GM23338 (cell line): Measurements from ENCODE around the gene SEC22A. TPM values are rescaled to one million over a fixed set of nuclear protein-coding genes. Genes with fewer than 3 reads are reported as not detected.

Experiments used
- ATAC-seq: fragments of 200-7000 bp; cut with Tn5 transposase; 3 replicates; pipeline ENCODE4 v1.9.1; 2020
- DNase-seq: peaks from one replicate; pipeline ENCODE4 v3.0.0-alpha.2; 2015; ENCODE audit warnings: low spot score
- H2AFZ ChIP-seq: fragments of 200-600 bp; sonication (generic); 2 replicates; pipeline ENCODE4 v1.8.0; 2016; ENCODE audit warnings: antibody characterized with exemption, mild to moderate bottlenecking, moderate library complexity
- H3F3A ChIP-seq: fragments of 200-600 bp; sonication (generic); replicated peaks from 2 replicates; pipeline ENCODE4 v1.8.0; 2017; ENCODE audit warnings: antibody characterized with exemption, mixed run types, low read depth
- H3K27ac ChIP-seq: fragments of 200-600 bp; sonication (generic); 2 replicates; pipeline ENCODE4 v1.6.1; 2016; ENCODE audit warnings: low read depth
- H3K27me3 ChIP-seq: fragments of 200-600 bp; sonication (generic); 2 replicates; pipeline ENCODE4 v1.8.0; 2016; ENCODE audit warnings: mild to moderate bottlenecking, mixed run types, moderate library complexity; ENCODE audit not compliant: insufficient read depth
- H3K36me3 ChIP-seq: fragments of 200-600 bp; sonication (generic); 2 replicates; pipeline ENCODE4 v1.8.0; 2016; ENCODE audit warnings: mild to moderate bottlenecking; ENCODE audit not compliant: insufficient read depth
- H3K4me1 ChIP-seq: fragments of 200-600 bp; sonication (generic); 2 replicates; pipeline ENCODE4 v1.8.0; 2016; ENCODE audit warnings: mild to moderate bottlenecking, moderate library complexity; ENCODE audit not compliant: insufficient read depth
- H3K4me2 ChIP-seq: fragments of 200-600 bp; sonication (generic); 2 replicates; pipeline ENCODE4 v1.7.1; 2017; ENCODE audit warnings: mixed run types
- H3K4me3 ChIP-seq: fragments of 200-600 bp; sonication (generic); 2 replicates; pipeline ENCODE4 v1.6.1; 2016; ENCODE audit warnings: mixed run types
- H3K79me2 ChIP-seq: fragments of 200-600 bp; sonication (generic); replicated peaks from 2 replicates; pipeline ENCODE4 v1.8.0; 2017; ENCODE audit warnings: mild to moderate bottlenecking; ENCODE audit not compliant: insufficient read depth
- H3K9me2 ChIP-seq: fragments of 200-600 bp; sonication (generic); 2 replicates; pipeline ENCODE4 v1.8.0; 2017; ENCODE audit not compliant: insufficient read depth
- H4K20me1 ChIP-seq: fragments of 200-600 bp; sonication (generic); replicated peaks from 2 replicates; pipeline ENCODE4 v1.8.0; 2017; ENCODE audit warnings: mild to moderate bottlenecking; ENCODE audit not compliant: insufficient read depth
- H3K27ac Mint-ChIP-seq: 2 replicates; pipeline ENCODE4 v1.8.0; 2020; ENCODE audit warnings: inconsistent platforms, mild to moderate bottlenecking, moderate library complexity, mixed read lengths
- H3K27me3 Mint-ChIP-seq: 3 replicates; pipeline ENCODE4 v1.8.0; 2022; ENCODE audit warnings: low read depth, mild to moderate bottlenecking, moderate library complexity, mixed read lengths, inconsistent platforms; ENCODE audit not compliant: insufficient read depth, poor library complexity
- H3K36me3 Mint-ChIP-seq: 3 replicates; pipeline ENCODE4 v1.8.0; 2021; ENCODE audit warnings: low read depth, mild to moderate bottlenecking, inconsistent platforms, moderate library complexity, mixed read lengths
- H3K4me1 Mint-ChIP-seq: 3 replicates; pipeline ENCODE4 v1.8.0; 2020; ENCODE audit warnings: mild to moderate bottlenecking, inconsistent platforms, mixed read lengths
- H3K4me3 Mint-ChIP-seq: 3 replicates; pipeline ENCODE4 v1.8.0; 2021; ENCODE audit warnings: moderate library complexity, mild to moderate bottlenecking, inconsistent platforms, mixed read lengths
- H3K9me3 Mint-ChIP-seq: 3 replicates; pipeline ENCODE4 v1.8.0; 2020; ENCODE audit warnings: moderate library complexity, mild to moderate bottlenecking, inconsistent platforms, mixed read lengths
- CREB1 ChIP-seq: fragments of 250-450 bp; sonication (Bioruptor Pico); IDR thresholded peaks from 2 replicates; pipeline ENCODE4 v1.5.0; 2020; ENCODE audit warnings: low read depth, mild to moderate bottlenecking, moderate library complexity
- ETS1 ChIP-seq: IDR thresholded peaks from 2 replicates; pipeline ENCODE4 v1.6.1; 2016; ENCODE audit warnings: antibody characterized with exemption
- JUNB ChIP-seq: IDR thresholded peaks from one replicate; pipeline ENCODE4 v1.6.1; 2016; ENCODE audit warnings: antibody characterized with exemption; ENCODE audit not compliant: unreplicated experiment
- POLR2AphosphoS5 ChIP-seq: IDR thresholded peaks from 2 replicates; pipeline ENCODE4 v1.6.1; 2016; ENCODE audit warnings: antibody characterized with exemption, low read depth
- REST ChIP-seq: IDR thresholded peaks from one replicate; pipeline ENCODE4 v1.6.1; 2018; ENCODE audit warnings: antibody characterized with exemption; ENCODE audit not compliant: unreplicated experiment
- STAT1 ChIP-seq: IDR thresholded peaks from one replicate; pipeline ENCODE4 v1.6.1; 2016; ENCODE audit warnings: antibody characterized with exemption; ENCODE audit not compliant: unreplicated experiment
- ZNF462 ChIP-seq: fragments of 250-450 bp; sonication (Bioruptor Pico); IDR thresholded peaks from 2 replicates; pipeline ENCODE4 v1.5.0; 2020; ENCODE audit warnings: mild to moderate bottlenecking, moderate library complexity
- polyA plus RNA-seq: library from polyadenylated mRNA; unstranded; fragments of >200 nt; fragmentation: Nextera tagmentation; extraction: Ambion mirVana; gene quantifications from 2 replicates; pipeline ENCODE4 v1.2.1, GENCODE V29; 2016
- total RNA-seq: library from RNA; depleted of rRNA; stranded (reverse); fragments of >200 nt; shearing (Covaris generic); gene quantifications from 2 replicates; pipeline ENCODE4 v1.2.3, GENCODE V29; 2014

The SEC22A gene
- total and polyA plus RNA-seq, 2 experiments from 2014 or later, result 11.2 to 24.1 TPM

- TF ChIP-seq ETS1 (no peak), REST (no peak)
Observed at GRCh38 chr3:123167686-123168085, 34.1 kb upstream of the SEC22A start (continued).

GRCh38 chr3:123168122-123168521 is 33.6 kb upstream of the SEC22A start:
- DNase-seq (no peak), ATAC-seq (no peak)
- H2AFZ ChIP-seq, result no peak overlapping the region
- no peak overlapping the region for H3K4me3 ChIP-seq
- H3K27me3 ChIP-seq, result no peaks in the 10 kb centered on the region
- no peaks in the 10 kb centered on the region for H3K79me2 ChIP-seq
- Mint-ChIP-seq H3K27ac (no peak overlapping the region), H3K4me1 (peaks cover 3% of the 10 kb centered on the region; the same call in 1 of the 3 replicates), H3K4me3 (no peak overlapping the region), H3K27me3 (peaks cover 2% of the 10 kb centered on the region), H3K9me3 (peaks cover 11% of the 10 kb centered on the region), H3K36me3 (peaks cover 46% of the 10 kb centered on the region)
- no peaks in the 10 kb centered on the region for H3F3A ChIP-seq
- no peaks in the 10 kb centered on the region for H4K20me1 ChIP-seq
- TF ChIP-seq JUNB (no peak), ZNF462 (CRISPR knock-in tag) (no peak), POLR2AphosphoS5 (no peak), STAT1 (no peak), CREB1 (CRISPR knock-in tag) (no peak)
- no peak overlapping the region for H3K27ac ChIP-seq
- peaks cover 11% of the 10 kb centered on the region; the same call in 1 of the 2 replicates for H3K36me3 ChIP-seq
- H3K4me1 ChIP-seq, result no peaks in the 10 kb centered on the region
- H3K4me2 ChIP-seq, result no peak overlapping the region
- H3K9me2 ChIP-seq, result no peaks in the 10 kb centered on the region
